Body of pancreas (tissue), 4 donors: ENCODE data around the gene FAF2.

Source experiments
- CTCF ChIP-seq, 7 experiments: fragments of 450-650 bp in 4 of 7; fragments of 200-600 bp in 3 of 7; sonication (generic) in 3 of 7; IDR thresholded peaks; one replicate each; pipeline ENCODE4 v1.5.1; 2016 to 2019; ENCODE audit warnings: antibody characterized with exemption in 7 of 7
- POLR2A ChIP-seq, 3 donors: fragments of 450-650 bp; IDR thresholded peaks; one replicate each; pipeline ENCODE4 v1.6.1; 2016; ENCODE audit warnings: antibody characterized with exemption in 3 of 3, mild to moderate bottlenecking in 2 of 3

GRCh38 chr5:176425791-176426190 lies 22.4 kb upstream of the FAF2 start:
- TF ChIP-seq CTCF (IDR thresholded peaks at IDR 0.05) (no peak), POLR2A (IDR thresholded peaks at IDR 0.05) (no peak)
